ENCODE measurements around the gene SERPINA12. TPM values are rescaled to one million over a fixed set of nuclear protein-coding genes. Genes with fewer than 3 reads are reported as not detected.

The SERPINA12 gene
- total RNA-seq, 1 experiment from 2014 or later, result not detected

DNA sequence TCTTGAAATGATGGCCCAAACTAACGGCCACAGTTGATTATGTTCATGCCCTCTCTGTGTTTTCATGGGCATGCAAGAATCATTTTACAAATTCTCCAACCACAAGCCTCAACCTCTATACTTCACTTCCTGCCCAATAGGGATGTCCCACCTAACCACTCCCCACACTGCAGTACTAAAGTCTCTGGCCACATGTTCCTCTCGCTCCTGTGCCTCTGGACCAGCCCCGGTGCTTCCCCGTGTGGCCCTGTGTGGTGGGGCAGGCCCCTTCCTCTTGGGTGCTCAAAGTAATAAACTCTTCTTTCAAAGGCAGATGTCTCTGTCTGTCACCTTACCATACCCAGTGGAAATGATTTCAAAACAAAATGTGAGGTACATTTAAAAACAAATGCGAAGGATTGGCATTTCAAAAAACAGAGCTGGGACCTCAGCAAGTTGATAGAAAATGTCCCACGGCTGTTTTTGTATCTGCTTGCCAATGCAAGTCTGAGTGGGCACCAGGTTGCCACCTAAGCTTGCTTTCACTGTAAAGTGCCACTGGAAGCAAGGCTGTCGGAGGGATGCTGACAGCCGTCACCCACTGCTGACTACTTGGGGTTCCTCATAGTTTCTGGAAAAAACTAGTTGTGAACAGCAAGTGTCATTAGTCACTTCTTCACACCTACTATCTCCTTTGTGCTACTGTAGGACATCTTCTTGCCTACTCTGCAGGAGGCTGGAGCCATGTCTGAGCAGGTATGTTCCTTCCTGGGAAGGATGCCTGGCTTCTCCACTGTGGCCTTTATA is 48.4 kb downstream of the SERPINA12 start:
- Histone ChIP-seq H3K9me3 (replicated peaks) (no peaks in the 10 kb centered on the region), H3K27ac (no peak overlapping the region), H3K4me1 (replicated peaks) (no peaks in the 10 kb centered on the region), H3K27me3 (replicated peaks) (no peaks in the 10 kb centered on the region), H3K4me3 (no peak overlapping the region), H3K36me3 (no peaks in the 10 kb centered on the region)
- no peak for DNase-seq (ENCODE audit: low read depth in 1 of 2, low spot score in 2 of 2)

DNA sequence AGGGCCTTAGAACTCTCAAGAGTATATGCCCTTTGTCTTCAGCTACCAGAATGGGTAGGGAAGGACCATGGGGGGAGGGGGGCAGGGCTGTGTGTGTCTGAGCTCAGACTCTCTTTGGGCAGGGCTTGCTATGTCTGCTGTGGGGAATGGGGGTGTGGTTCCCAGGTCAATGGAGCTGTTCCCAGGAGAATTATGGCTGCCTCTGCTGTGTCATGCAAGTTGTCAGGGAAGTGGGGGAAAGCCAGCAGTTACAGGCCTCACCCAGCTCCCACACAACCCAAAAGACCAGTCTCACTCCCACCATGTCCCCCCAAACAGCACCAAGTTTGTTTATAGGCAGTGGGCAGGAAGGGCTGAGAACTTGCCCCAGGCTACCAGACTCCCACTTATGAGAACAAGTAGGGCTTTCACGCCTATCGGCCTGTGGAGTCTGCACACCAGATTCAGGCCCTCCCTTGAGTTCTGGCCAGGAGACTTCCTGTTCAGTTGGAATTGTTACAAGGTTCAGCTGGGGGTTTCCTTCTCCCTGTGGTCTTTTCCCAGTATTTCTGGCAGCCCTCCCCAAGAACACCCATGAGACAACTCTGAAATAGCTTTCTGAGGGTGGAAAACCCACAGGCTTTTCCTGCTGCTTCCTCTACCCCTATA is 50.6 kb downstream of the SERPINA12 start:
- no peaks in the 10 kb centered on the region for H3K27me3 ChIP-seq (replicated peaks)
- H3K9me3 ChIP-seq (replicated peaks), result no peaks in the 10 kb centered on the region
- H3K36me3 ChIP-seq, result no peaks in the 10 kb centered on the region
- no peaks in the 10 kb centered on the region for H3K4me1 ChIP-seq (replicated peaks)
- no peak for DNase-seq (ENCODE audit: low read depth in 1 of 2, low spot score in 2 of 2)
- no peak overlapping the region for H3K4me3 ChIP-seq
- no peak overlapping the region for H3K27ac ChIP-seq

DNA sequence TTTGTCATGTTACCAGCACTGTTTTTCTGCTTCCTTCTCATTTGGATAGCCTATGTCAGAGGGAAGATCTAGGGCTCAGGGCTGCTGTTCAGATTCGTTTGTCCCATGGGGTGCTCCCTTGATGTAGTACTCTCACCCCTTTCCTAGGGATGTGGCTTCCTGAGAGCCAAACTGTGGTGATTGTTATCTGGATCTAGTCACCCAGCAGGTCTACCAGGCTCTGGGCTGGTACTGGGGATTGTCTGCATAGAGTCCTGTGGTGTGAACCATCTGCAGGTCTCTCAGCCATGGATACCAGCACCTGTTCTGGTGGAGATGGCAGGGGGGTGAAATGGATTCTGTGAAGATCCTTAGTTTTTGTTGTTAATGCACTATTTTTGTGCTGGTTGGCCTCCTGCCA is 51.2 kb downstream of the SERPINA12 start:
- H3K27ac ChIP-seq, result no peak overlapping the region

DNA sequence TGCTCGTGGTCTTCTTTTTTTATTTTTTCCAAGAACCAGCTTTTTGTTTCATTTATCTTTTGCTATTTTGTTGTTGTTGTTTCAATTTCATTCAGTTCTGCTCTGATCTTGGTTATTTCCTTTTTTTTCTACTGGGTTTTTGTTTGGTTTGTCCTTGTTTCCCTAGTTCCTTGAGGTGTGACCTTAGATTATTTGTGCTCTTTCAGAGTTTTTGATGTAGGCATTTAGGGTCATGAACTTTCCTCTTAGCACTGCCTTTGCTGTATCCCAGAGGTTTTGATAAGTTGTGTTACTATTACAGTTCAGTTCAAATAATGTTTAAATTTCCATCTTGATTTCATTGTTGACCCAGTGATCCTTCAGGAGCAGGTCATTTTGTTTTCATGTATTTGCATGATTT is 53.3 kb downstream of the SERPINA12 start:
- H3K27ac ChIP-seq, result no peak overlapping the region
- no peaks in the 10 kb centered on the region for H3K4me1 ChIP-seq (replicated peaks)
- H3K36me3 ChIP-seq, result no peaks in the 10 kb centered on the region
- H3K27me3 ChIP-seq (replicated peaks), result no peaks in the 10 kb centered on the region
- DNase-seq (ENCODE audit: low read depth in 1 of 2, low spot score in 2 of 2), result no peak
- no peak overlapping the region for H3K4me3 ChIP-seq
- no peaks in the 10 kb centered on the region for H3K9me3 ChIP-seq (replicated peaks)

More for the DNA sequence above, 51.2 kb downstream of the SERPINA12 start:
- no peak overlapping the region for H3K4me3 ChIP-seq
- no peak for DNase-seq (ENCODE audit: low read depth in 1 of 2, low spot score in 2 of 2)
- H3K4me1 ChIP-seq (replicated peaks), result no peaks in the 10 kb centered on the region
- H3K27me3 ChIP-seq (replicated peaks), result no peaks in the 10 kb centered on the region
- no peaks in the 10 kb centered on the region for H3K9me3 ChIP-seq (replicated peaks)
- H3K36me3 ChIP-seq, result no peaks in the 10 kb centered on the region

- DNase-seq (ENCODE audit: low read depth in 1 of 2, low spot score in 2 of 2), result no peak
- no peak overlapping the region for H3K27ac ChIP-seq
- H3K4me3 ChIP-seq, result no peak overlapping the region
- H3K27me3 ChIP-seq (replicated peaks), result 0 out of 2 replicates have a peak, but pooled peaks cover 3% of the 10 kb centered on the region
- H3K36me3 ChIP-seq, result no peaks in the 10 kb centered on the region
- H3K4me1 ChIP-seq (replicated peaks), result no peaks in the 10 kb centered on the region
- no peaks in the 10 kb centered on the region for H3K9me3 ChIP-seq (replicated peaks)
Measured at GRCh38 chr14:94451826-94452225, 57.4 kb downstream of the SERPINA12 start.

GRCh38 chr14:94451091-94451771 is 58.0 kb downstream of the SERPINA12 start:
- H3K36me3 ChIP-seq, result no peaks in the 10 kb centered on the region
- no peak for DNase-seq (ENCODE audit: low read depth in 1 of 2, low spot score in 2 of 2)

GRCh38 chr14:94450722-94451090 is 58.6 kb downstream of the SERPINA12 start:
- no peaks in the 10 kb centered on the region for H3K4me1 ChIP-seq (replicated peaks)
- H3K4me3 ChIP-seq, result no peak overlapping the region
- no peaks in the 10 kb centered on the region for H3K9me3 ChIP-seq (replicated peaks)
- no peak for DNase-seq (ENCODE audit: low read depth in 1 of 2, low spot score in 2 of 2)
- no peaks in the 10 kb centered on the region for H3K36me3 ChIP-seq
- H3K27ac ChIP-seq, result no peak overlapping the region
- 0 out of 2 replicates have a peak, but pooled peaks cover 3% of the 10 kb centered on the region for H3K27me3 ChIP-seq (replicated peaks)

More at GRCh38 chr14:94451091-94451771, 58.0 kb downstream of the SERPINA12 start:
- H3K27me3 ChIP-seq (replicated peaks), result 0 out of 2 replicates have a peak, but pooled peaks cover 3% of the 10 kb centered on the region
- H3K4me1 ChIP-seq (replicated peaks), result no peaks in the 10 kb centered on the region
- no peak overlapping the region for H3K27ac ChIP-seq
- no peak overlapping the region for H3K4me3 ChIP-seq
- no peaks in the 10 kb centered on the region for H3K9me3 ChIP-seq (replicated peaks)

DNA sequence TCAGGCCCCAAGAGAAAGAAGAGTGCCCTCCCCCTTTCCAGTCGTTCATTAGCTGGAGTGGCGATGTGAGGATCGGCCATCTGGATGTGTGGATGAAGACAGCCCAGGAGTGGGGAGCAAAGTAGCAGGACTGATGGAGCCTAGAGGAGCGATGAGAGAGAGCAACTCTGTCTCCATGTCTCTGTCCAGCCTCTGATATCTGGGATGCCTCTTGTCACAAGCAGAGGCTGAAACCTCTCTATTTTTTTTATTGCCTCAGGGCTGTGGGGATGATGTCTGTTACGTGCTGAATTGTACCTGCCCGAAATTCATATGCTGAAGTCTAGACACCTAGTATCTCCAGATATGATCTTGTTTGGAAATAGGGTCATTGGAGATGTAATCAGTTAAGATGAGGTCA is 59.3 kb downstream of the SERPINA12 start:
- Histone ChIP-seq H3K36me3 (no peaks in the 10 kb centered on the region), H3K9me3 (replicated peaks) (no peaks in the 10 kb centered on the region), H3K27me3 (replicated peaks) (0 out of 2 replicates have a peak, but pooled peaks cover 3% of the 10 kb centered on the region), H3K27ac (no peak overlapping the region), H3K4me1 (replicated peaks) (no peaks in the 10 kb centered on the region), H3K4me3 (no peak overlapping the region)
- DNase-seq (ENCODE audit: low read depth in 1 of 2, low spot score in 2 of 2), result no peak

DNA sequence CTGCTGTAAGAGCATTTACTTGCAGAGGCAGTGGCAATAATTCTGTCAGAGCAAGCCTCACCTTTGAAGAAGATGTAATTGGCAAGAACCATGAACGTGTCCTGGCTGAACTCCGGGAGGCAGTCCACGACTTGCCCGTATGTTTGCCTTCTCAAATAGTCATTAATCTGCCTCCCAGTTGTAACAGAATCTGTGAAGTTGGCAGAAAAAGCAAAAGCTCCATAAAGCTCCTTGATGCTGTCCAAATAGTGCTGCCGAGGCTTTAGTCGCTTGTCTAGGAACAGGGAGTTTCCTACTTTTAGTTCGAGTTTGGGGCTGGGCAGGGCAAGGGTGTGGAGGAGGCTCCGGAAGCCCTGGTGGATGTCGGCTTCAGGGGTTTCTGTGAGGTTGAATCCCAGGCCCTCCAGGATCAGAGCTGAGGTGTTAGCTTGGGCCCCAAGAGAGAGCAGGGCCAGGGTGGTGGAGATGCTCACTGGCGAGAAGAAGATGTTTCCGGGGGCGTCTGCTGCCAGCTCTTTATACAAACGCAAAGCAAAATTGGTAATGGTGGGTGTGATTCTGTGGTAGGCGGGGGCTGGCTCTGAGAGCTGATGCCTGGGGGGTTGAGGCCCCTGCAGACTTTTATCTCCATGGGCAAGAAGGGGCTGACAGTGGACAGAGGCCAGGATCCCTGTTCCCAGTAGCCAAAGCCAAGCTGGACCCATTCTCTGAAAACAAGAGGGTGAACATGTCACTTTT is 61.0 kb downstream of the SERPINA12 start:
- Histone ChIP-seq H3K27me3 (replicated peaks) (0 out of 2 replicates have a peak, but pooled peaks cover 3% of the 10 kb centered on the region), H3K36me3 (no peaks in the 10 kb centered on the region), H3K4me1 (replicated peaks) (no peaks in the 10 kb centered on the region), H3K27ac (no peak overlapping the region), H3K9me3 (replicated peaks) (no peaks in the 10 kb centered on the region), H3K4me3 (no peak overlapping the region)
- no peak for DNase-seq (ENCODE audit: low read depth in 1 of 2, low spot score in 2 of 2)

- Histone ChIP-seq H3K9me3 (replicated peaks) (no peaks in the 10 kb centered on the region), H3K36me3 (no peaks in the 10 kb centered on the region), H3K4me1 (replicated peaks) (no peaks in the 10 kb centered on the region), H3K27ac (no peak overlapping the region), H3K27me3 (replicated peaks) (0 out of 2 replicates have a peak, but pooled peaks cover 3% of the 10 kb centered on the region), H3K4me3 (no peak overlapping the region)
- no peak for DNase-seq (ENCODE audit: low read depth in 1 of 2, low spot score in 2 of 2)
Measured at GRCh38 chr14:94447206-94447605, 62.1 kb downstream of the SERPINA12 start.

GRCh38 chr14:94446126-94446525 is 63.1 kb downstream of the SERPINA12 start:
- no peaks in the 10 kb centered on the region for H3K36me3 ChIP-seq
- no peak for DNase-seq (ENCODE audit: low read depth in 1 of 2, low spot score in 2 of 2)
- H3K27me3 ChIP-seq (replicated peaks), result 0 out of 2 replicates have a peak, but pooled peaks cover 3% of the 10 kb centered on the region
- no peak overlapping the region for H3K27ac ChIP-seq
- no peak overlapping the region for H3K4me3 ChIP-seq
- H3K4me1 ChIP-seq (replicated peaks), result no peaks in the 10 kb centered on the region
- H3K9me3 ChIP-seq (replicated peaks), result no peaks in the 10 kb centered on the region

DNA sequence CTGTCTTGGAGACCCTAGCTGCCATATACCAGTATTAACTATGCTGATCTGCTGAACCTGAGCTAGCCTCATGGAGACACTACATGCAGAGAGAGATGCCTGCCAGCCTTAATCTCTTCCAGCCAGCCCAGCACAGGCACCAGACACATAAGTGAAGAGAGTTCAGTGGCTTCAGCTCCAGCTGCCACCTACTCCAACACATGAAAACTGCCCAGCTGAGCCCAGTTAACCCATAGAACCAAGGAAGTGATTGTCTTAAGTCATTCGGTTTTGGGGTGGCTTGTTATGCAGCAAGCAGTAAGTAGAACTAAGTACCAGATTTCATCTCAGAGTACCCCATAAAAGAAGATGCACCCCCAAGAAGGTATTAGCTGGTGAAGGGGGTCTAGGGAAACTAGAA is 64.3 kb downstream of the SERPINA12 start:
- no peaks in the 10 kb centered on the region for H3K9me3 ChIP-seq (replicated peaks)
- DNase-seq (ENCODE audit: low read depth in 1 of 2, low spot score in 2 of 2), result no peak
- no peak overlapping the region for H3K4me3 ChIP-seq
- no peak overlapping the region for H3K27ac ChIP-seq
- H3K4me1 ChIP-seq (replicated peaks), result no peaks in the 10 kb centered on the region
- H3K27me3 ChIP-seq (replicated peaks), result 0 out of 2 replicates have a peak, but pooled peaks cover 3% of the 10 kb centered on the region
- no peaks in the 10 kb centered on the region for H3K36me3 ChIP-seq

GRCh38 chr14:94441531-94442205 is 67.6 kb downstream of the SERPINA12 start:
- Histone ChIP-seq H3K9me3 (replicated peaks) (no peaks in the 10 kb centered on the region), H3K4me1 (replicated peaks) (no peaks in the 10 kb centered on the region), H3K4me3 (no peak overlapping the region)

More at GRCh38 chr14:94441531-94442205, 67.6 kb downstream of the SERPINA12 start:
- Histone ChIP-seq H3K27ac (no peak overlapping the region), H3K36me3 (no peaks in the 10 kb centered on the region), H3K27me3 (replicated peaks) (no peaks in the 10 kb centered on the region)
- DNase-seq (ENCODE audit: low read depth in 1 of 2, low spot score in 2 of 2), result no peak

Data from SJSA1 (cell line).